ENCODE data around the gene NR5A2. TPM values are rescaled to one million over a fixed set of nuclear protein-coding genes. Genes with fewer than 3 reads are reported as not detected.

The NR5A2 gene
- total RNA-seq, 1 experiment from 2014 or later = 0.14 TPM

DNA sequence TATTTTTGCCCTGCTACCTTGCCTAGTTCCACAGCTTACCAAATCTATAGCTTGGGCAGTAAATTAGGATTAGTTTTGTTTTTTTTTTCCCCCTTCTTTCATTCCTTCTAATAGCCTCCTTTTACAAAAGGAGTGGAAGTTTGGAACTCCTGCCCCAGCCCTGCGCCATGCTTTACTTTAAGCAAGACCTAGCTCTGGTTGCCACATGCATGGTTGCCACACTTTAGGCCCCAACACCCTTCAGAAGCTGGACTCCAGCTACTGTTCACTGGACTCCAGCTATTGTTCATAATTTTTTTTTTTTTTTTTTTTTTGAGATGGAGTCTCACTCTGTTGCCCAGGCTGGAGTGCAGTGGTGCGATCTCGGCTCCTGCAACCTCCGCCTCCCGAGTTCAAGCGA, 115.8 kb downstream of the NR5A2 start:
- in situ Hi-C loops (cut with HindIII; ENCODE audit: low pct_unique_long_range_greater_than_20kb, low sequenced_read_pairs) = no loop called here
- DNase-seq (ENCODE audit: low read depth) = no peak

DNA sequence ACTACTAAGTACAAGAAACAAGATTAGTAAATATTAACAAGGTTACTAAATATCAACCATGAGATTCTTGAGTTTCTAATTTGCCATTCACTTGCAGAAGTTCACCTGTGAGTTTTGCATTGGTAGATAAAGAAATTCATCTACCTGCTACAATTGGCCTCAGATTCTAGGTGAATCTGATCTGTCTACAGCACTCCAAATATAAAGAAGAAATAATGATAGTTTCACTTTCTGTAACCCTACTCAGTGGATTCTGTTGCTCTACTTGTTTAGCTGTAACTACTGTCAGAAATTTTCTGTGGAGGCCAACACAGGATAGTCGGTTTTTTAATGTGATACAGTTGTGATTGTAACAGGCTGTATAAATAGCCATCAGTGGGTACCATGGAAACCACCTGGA, 118.6 kb downstream of the NR5A2 start:
- DNase-seq (ENCODE audit: low read depth) = no peak

DNA sequence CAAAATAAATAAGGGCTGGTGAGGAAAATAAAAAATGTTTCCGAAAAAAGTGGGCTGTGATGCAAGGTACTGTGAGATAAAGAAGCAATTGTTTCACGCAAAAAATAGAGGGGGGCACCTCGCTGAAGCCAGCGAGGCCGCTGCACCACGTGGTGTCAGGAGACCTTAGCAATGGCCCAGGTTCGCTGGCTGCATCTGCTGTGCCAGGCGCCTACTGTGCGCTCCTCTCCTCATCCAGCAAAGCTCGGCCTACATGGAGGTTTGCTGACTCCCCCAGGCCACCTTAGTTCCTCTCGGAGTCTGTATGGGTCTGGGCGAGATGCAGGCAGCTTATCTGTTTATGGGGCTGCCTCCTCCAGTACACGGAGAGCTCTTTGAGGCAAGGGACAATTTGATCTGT, 119.6 kb downstream of the NR5A2 start:
- no peak for DNase-seq (ENCODE audit: low read depth)
- in situ Hi-C loops (cut with HindIII; ENCODE audit: low pct_unique_long_range_greater_than_20kb, low sequenced_read_pairs) = no loop called here

More for the DNA sequence above, 118.6 kb downstream of the NR5A2 start:
- in situ Hi-C loops (cut with HindIII; ENCODE audit: low pct_unique_long_range_greater_than_20kb, low sequenced_read_pairs) = no loop called here

DNA sequence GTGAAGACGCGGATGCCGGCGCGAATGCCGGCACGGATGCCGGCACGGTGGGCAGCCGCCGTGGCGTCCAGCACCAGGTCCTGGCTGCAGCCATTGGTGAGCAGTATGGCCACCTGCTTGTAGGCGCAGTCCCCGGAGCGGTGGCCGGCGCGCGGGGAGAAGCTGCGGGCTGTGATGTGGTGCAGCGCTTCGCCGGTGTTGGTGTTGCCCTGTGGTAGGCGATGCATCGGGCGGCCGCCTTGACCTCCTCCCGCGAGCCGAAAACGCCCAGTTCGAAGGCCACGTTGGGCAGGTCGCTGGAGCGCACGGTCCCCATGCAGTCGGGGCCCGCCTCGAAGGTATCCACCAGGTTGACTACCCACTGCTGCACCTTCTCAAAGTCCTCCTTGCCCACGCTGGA, 120.2 kb downstream of the NR5A2 start:
- no peak for DNase-seq (ENCODE audit: low read depth)
- in situ Hi-C loops (cut with HindIII; ENCODE audit: low pct_unique_long_range_greater_than_20kb, low sequenced_read_pairs) = no loop called here

DNA sequence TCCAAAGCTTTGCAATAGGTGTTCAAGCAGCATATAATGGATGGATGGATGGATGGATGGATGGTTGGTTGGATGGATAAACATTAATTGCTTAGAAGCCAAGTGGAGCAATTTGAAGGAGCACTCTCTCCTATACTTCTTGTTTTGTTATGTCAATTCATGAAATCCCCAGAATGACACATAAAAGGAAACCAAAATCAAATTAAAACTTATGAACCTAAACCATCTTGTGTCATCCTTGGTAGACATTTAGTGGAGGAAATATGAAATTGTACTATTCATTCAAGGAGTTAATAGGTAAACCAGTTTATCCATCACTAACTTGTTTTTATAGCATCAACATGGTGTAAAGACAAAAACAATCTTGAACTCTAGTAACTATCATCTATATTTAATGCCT, 122.5 kb downstream of the NR5A2 start:
- peak; percentile 70 for DNase-seq (ENCODE audit: low read depth)
- in situ Hi-C loops (cut with HindIII; ENCODE audit: low pct_unique_long_range_greater_than_20kb, low sequenced_read_pairs) = no loop called here

DNA sequence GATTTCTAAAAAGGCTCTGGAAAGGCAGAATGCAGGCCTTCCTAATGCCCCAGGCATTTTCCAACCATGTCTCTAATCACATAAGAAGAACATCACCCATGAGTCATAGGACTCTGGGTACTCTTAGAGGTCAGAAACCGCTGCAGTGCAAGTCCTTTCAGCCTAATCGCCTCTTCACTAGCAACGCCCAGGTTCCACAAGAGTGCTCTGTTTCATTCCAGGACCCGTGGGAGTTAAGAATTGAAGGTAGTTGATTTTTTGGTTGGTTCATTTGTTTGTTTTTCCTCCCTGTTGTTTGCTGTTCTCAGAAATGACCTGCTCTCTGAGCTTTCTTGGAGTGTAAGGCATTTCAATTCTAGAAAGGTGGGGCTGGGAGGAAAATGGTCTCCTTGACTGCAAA, 123.2 kb downstream of the NR5A2 start:
- peak; percentile 94 for DNase-seq (ENCODE audit: low read depth)
- in situ Hi-C loops (cut with HindIII; ENCODE audit: low pct_unique_long_range_greater_than_20kb, low sequenced_read_pairs) = no loop called here

DNA sequence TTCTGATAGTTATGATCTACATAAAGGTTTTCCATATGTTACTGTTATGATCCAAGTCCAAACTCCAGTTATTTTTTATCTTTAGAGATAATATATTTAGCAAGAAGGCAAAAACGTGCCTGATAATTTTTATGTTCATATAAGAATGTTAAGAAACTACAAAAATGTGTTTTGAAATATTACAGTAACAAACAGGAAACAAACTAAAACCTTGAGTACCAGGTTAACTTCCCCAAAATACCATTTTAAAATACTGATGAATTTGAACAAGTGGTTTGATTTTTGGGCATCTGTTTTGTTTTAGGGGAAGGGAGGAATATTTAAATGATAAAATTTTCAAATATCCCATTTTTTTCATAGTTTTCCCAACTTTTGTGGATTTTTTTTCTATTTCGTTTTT, 124.8 kb downstream of the NR5A2 start:
- in situ Hi-C loops (cut with HindIII; ENCODE audit: low pct_unique_long_range_greater_than_20kb, low sequenced_read_pairs) = no loop called here
- no peak for DNase-seq (ENCODE audit: low read depth)

DNA sequence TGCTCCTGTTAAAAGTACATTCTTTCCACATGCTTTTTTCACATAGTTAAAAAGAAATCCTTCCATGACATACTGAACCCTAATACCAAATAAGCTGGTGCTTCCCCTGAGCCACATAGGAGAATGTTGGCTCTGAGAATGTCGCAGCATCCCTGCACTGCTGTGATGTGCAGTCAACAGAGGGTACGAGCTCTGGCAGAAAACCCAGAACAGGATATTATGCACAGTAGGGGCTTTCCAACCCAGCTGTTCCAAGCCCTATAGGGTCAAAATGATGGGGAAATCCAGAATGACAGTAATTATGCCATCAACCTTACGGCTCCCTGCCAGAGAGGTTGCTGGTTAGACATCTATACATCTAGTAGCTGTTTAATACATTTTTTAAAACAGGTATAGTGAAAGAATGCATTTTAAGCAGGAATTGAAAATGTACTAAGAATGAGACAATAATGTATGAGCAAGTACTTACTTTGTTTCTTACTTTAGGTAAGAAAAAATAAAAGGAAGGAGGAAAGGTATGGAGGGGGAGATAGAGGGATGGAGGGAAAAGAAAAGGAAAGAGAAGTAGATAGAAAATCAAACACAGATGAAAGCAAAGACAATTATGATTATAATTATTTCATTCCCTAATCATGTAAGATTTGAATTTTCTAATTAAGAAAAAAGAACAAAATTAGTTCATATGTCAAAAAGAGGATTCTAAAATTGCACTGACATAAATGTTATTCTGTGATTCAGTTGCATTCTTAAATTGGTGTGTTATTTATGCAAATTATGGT, 126.0 kb downstream of the NR5A2 start:
- no peak for DNase-seq (ENCODE audit: low read depth)
- in situ Hi-C loops (cut with HindIII; ENCODE audit: low pct_unique_long_range_greater_than_20kb, low sequenced_read_pairs) = no loop called here

DNA sequence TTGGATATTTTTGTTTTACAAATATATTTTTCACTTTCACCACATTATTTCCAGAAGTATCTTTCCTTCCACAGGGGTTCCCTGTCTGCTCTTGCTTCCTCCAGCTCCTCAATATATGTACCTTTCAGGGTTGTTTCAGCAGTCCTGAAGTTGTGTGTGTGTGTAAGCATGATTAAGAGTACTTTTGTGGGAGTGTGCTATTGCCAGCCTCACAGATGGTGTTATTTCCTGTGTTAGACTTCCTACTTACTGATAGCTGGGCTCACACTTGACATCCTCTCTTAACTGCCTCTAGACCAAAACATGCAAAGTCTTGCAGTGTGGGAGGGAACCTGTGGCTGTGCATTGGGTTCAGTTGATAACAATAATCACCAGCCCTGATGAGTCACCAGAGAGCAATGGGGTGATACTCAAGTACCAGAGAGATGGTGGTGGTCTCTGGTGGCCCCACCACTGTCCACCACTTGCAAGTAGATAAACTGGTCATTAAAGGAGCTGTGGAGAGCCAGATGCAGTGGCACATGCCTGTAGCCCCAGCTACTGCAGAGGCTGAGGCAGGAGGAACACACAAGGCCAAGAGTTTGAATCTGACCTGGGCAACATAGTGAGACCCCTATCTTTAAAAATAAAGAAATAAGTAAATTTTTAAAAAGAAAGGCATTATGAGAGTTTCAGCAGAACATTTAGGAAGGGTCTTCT, 126.7 kb downstream of the NR5A2 start:
- in situ Hi-C loops (cut with HindIII; ENCODE audit: low pct_unique_long_range_greater_than_20kb, low sequenced_read_pairs) = no loop called here
- no peak for DNase-seq (ENCODE audit: low read depth)

DNA sequence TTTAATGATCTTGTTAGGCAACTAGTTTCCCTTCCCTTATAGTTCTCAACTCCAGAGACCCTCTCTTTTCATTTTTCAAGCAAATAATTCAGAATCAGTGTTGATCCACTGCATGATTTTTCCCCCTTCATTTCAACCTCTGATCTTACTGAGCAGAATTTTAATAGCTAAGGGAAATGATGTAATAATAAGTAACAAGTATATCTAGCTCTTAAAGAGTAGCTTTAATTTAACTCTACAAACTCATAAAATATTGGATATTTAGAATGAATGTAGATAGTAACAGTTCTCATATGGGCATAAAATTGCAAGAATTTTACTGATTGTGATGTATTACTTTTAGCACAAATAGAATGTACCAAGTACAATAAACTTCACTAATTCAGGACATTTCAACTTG, 130.2 kb downstream of the NR5A2 start:
- DNase-seq (ENCODE audit: low read depth) = no peak
- in situ Hi-C loops (cut with HindIII; ENCODE audit: low pct_unique_long_range_greater_than_20kb, low sequenced_read_pairs) = no loop called here

DNA sequence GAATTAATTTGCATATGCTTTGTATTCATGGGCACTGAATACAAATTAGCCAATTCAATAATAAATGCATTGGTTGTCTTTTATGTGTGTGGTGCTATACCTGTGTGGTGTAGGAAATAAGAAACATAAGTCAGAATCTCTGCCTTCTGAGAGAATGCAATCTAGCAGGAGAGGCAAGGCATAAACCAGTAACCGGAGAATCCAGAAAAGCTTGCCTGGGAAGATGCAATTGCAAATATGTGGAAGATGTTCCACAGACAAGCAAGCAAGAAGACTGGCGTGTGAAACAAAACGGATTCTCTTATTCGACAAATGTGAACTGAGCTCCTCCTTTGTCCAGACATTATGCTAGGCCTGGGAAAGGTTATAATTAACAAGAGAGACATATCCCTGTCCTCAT, 134.3 kb downstream of the NR5A2 start:
- in situ Hi-C loops (cut with HindIII; ENCODE audit: low pct_unique_long_range_greater_than_20kb, low sequenced_read_pairs) = no loop called here
- no peak for DNase-seq (ENCODE audit: low read depth)

DNA sequence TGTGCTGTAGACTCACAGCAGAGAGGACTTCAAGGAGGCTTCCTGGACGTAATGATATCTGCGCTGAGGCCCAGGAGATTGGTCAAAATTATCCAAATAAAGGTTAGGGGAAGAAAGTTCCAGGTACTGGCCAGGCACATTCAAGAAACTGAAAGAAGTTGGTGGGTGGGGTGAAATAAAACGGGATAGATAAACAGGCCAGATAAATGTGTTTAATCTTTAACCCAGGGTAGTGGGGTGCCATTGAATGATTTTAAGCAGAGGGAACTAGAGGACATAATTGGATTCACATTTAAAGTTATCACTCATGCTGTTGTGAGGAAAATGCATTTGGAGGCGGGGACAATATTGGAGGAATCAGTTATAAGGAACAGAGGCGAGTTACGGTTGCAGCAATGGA, 134.7 kb downstream of the NR5A2 start:
- DNase-seq (ENCODE audit: low read depth) = no peak
- in situ Hi-C loops (cut with HindIII; ENCODE audit: low pct_unique_long_range_greater_than_20kb, low sequenced_read_pairs) = no loop called here

DNA sequence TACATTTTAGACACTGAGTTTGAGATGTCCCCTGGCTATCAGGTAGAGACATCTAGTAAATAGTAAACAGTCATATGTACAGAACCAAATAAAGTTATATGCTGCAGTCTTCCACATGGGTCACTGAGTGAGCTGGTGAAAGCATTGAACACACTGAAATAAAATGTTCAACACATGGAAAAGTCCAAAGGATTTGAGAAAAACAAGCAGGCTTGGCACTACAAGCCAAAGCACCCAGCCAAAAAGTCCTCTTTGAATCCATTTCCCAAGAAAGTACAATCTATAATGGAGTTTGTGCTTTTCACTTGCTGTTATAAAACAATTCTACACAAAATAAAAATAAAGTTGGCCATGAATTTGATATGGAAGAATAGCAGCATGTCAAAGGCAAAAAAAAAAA, 135.4 kb downstream of the NR5A2 start:
- in situ Hi-C loops (cut with HindIII; ENCODE audit: low pct_unique_long_range_greater_than_20kb, low sequenced_read_pairs) = no loop called here
- no peak for DNase-seq (ENCODE audit: low read depth)

DNA sequence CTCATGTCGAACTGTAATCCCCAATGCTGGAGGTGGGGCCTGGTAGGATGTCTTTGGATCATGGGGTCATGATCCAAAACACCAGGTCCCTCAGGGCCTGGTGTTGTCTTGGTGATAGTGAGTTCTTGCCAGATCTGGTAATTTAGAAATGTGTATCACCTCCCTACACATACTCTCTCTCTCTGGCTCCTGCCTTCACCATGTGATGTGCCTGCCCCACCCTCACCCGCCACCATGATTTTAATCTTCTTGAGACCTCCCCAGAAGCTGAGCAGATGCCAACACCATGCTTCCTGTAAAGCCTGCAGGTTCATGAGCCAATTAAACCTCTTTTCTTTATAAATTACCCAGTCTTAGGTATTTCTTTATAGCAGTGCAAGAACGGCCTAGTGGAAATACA, 136.4 kb downstream of the NR5A2 start:
- DNase-seq (ENCODE audit: low read depth) = no peak
- in situ Hi-C loops (cut with HindIII; ENCODE audit: low pct_unique_long_range_greater_than_20kb, low sequenced_read_pairs) = no loop called here

DNA sequence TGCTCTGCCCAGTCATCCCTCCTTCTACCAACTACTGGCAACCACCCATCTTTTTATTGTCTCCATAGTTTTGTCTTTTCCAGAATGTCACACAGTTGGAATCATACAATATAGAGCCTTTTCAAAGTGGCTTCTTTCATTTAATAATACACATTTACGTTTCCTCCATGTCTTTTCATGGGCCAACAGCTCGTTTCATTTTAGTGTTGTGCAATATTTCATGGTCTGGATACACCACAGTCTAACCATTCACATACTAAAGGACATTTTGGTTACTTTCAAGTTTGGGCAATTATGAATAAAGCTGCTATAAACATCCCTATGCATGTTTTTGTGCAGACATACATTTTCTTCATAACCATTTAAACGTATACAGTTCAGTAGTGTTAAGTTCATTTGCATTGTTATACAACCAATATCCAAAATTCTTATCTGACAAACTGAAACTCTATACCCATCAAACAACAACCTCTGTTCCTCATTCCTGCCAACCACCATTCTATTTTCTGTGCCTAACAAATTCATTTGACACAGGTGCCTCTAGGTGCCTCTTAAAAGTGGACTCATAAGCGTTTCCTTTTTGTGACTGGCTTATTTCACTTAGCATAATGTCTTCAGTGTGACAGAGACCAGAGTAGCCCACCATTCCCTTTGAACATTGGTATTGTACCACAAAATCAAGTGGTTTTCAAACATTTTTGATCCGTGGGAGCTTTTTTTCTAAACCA, 138.1 kb downstream of the NR5A2 start:
- no peak for DNase-seq (ENCODE audit: low read depth)
- in situ Hi-C loops (cut with HindIII; ENCODE audit: low pct_unique_long_range_greater_than_20kb, low sequenced_read_pairs) = no loop called here

DNA sequence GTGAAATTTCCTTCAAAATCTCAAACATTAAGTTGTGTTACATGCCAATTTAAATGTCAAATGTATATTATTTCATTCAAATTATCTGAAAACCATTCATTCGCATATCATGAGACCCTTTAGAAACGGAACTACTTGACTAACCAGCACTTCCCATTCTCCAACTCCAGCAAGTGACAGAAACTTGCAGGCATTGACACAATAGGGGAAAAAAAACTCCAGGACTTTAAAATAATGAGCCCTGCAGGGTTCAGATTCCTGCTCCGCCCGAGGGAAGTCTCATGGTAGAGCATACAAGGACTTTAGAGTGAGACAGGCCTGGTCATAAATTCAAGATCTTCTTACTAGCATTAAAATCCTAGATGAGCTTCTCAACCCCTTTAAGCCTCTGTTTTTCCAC, 138.9 kb downstream of the NR5A2 start:
- in situ Hi-C loops (cut with HindIII; ENCODE audit: low pct_unique_long_range_greater_than_20kb, low sequenced_read_pairs) = no loop called here
- no peak for DNase-seq (ENCODE audit: low read depth)

DNA sequence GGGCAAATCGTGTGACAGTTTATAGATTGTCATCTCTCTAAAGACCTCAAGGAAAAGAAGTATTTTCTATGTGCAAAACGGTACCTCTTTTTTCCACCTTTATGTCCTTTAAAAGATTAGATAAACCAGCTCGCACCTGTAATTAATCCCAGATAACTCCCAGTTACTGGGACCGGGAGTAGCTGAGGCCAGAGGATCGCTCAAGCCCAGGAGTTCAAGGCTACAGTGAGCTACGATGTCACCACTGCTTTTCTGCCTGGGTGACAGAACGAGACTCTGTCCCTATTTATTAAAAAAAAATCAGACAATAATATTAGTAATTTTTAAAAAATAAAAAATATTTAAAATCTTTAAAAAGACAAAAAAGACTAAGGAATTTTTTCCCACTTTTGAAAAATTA, 141.4 kb downstream of the NR5A2 start:
- in situ Hi-C loops (cut with HindIII; ENCODE audit: low pct_unique_long_range_greater_than_20kb, low sequenced_read_pairs) = no loop called here
- no peak for DNase-seq (ENCODE audit: low read depth)

DNA sequence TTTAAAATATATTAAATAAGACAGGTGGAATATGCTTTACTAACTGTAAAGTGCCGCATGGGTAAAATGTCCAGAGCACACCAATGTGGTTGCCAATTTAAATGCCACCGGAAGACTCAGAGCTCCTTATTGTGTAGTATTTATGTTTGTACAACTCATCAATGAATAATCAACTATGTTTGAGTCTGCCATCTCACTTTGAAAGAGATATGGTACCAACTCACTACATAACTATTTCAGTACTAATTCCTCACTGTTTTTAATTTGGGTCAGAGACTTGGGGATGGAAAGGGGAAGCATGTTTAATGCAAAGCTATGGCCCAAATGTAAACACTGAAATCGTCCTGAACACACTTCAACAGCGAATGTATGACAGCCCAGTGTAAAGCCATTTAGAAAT, 144.8 kb downstream of the NR5A2 start:
- in situ Hi-C loops (cut with HindIII; ENCODE audit: low pct_unique_long_range_greater_than_20kb, low sequenced_read_pairs) = no loop called here
- no peak for DNase-seq (ENCODE audit: low read depth)

DNA sequence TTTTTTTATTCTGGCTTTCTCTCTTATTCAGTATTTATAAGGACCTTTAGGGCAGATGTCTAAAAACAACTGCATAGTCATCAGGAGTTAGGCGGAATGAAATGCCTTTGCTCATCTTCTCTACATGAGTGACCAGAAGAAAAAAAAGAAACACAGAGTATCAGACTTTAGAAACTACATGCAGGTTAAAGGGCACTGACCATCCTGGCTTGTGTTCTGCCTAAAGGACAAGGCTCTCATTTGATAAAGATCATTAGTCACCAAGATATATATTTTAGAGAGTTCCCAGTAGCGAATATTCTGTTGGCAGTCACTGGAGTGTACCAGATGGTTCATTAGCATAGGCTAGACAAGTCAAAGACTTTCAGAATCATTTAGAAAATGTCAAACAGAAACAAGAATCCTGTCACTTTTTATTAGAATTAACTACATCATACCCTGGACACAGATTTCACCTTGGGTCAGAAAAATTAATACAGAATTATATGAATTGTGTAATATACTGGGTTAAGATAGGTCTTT, 145.6 kb downstream of the NR5A2 start:
- peak; percentile 75 for DNase-seq (ENCODE audit: low read depth)
- in situ Hi-C loops (cut with HindIII; ENCODE audit: low pct_unique_long_range_greater_than_20kb, low sequenced_read_pairs) = no loop called here
